Prostate gland (tissue), 2 donors: ENCODE results near the gene ITIH3.

Source experiments
- POLR2A ChIP-seq: fragments of 450-650 bp; IDR thresholded peaks from one replicate; pipeline ENCODE4 v1.6.1; 2016; ENCODE audit warnings: antibody characterized with exemption, mild to moderate bottlenecking
- POLR2AphosphoS5 ChIP-seq: sonication (generic); formaldehyde crosslinking; IDR thresholded peaks from one replicate; pipeline ENCODE4 v1.6.1; 2017; ENCODE audit warnings: antibody characterized with exemption
- TF ChIP-seq, protein P1 (sequence below), 4 experiments: fragments of 200-600 bp in 2 of 4; fragments of 450-650 bp in 2 of 4; sonication (generic) in 2 of 4; IDR thresholded peaks; 1 replicate in 3 of 4; 2 replicates in 1 of 4; pipeline ENCODE4 v1.5.1; 2016 to 2019; ENCODE audit warnings: antibody characterized with exemption in 4 of 4, mild to moderate bottlenecking in 2 of 4, moderate library complexity in 2 of 4

DNA sequence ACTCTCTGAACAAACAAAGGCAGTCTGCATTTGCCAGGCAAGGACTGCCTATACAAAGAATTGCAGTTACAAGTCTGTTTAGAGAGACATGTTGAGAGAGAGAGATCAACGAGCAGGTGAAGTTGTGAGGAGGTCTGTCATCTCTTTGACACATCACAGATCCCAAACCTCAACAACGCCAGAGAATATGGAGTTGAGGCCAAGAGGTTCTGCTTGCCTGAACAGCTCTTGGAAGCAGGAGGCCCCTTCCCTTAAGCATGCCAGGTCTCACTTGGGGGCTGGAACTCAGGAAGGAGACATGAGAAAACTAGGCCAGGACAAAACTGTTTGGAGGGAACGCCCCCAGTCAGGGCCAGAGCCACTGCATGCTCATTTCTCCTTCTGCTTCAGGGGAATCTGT, 62.5 kb downstream of the ITIH3 start:
- TF ChIP-seq, protein P1, sequence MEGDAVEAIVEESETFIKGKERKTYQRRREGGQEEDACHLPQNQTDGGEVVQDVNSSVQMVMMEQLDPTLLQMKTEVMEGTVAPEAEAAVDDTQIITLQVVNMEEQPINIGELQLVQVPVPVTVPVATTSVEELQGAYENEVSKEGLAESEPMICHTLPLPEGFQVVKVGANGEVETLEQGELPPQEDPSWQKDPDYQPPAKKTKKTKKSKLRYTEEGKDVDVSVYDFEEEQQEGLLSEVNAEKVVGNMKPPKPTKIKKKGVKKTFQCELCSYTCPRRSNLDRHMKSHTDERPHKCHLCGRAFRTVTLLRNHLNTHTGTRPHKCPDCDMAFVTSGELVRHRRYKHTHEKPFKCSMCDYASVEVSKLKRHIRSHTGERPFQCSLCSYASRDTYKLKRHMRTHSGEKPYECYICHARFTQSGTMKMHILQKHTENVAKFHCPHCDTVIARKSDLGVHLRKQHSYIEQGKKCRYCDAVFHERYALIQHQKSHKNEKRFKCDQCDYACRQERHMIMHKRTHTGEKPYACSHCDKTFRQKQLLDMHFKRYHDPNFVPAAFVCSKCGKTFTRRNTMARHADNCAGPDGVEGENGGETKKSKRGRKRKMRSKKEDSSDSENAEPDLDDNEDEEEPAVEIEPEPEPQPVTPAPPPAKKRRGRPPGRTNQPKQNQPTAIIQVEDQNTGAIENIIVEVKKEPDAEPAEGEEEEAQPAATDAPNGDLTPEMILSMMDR (IDR thresholded peaks at IDR 0.05) = no peak
- TF ChIP-seq POLR2A (no peak), POLR2AphosphoS5 (no peak)
